ENCODE data around the gene GRIN2A.

Gene GRIN2A

GRCh38 chr16:9826656-9827055 lies 355.6 kb downstream of the GRIN2A start:
- Histone ChIP-seq H3K4me1 (ENCODE audit: control insufficient read depth, insufficient read depth, low read length, poor library complexity, severe bottlenecking) (peaks cover 11% of the 10 kb centered on the region), H3K27ac (ENCODE audit: low read depth, low read length, severe bottlenecking) (no peak overlapping the region), H3K4me3 (ENCODE audit: extremely low read depth, insufficient read depth, low read length, poor library complexity, severe bottlenecking) (no peak overlapping the region), H3K9me3 (ENCODE audit: control insufficient read depth, low read length) (no peaks in the 10 kb centered on the region), H3K36me3 (ENCODE audit: control insufficient read depth, insufficient read depth, low read length) (no peaks in the 10 kb centered on the region)
- 22 to 79% methylated on average over 1 to 2 of the region's 2 CpGs for WGBS, 2 experiments (ENCODE audit: insufficient coverage in 2 of 2)

DNA sequence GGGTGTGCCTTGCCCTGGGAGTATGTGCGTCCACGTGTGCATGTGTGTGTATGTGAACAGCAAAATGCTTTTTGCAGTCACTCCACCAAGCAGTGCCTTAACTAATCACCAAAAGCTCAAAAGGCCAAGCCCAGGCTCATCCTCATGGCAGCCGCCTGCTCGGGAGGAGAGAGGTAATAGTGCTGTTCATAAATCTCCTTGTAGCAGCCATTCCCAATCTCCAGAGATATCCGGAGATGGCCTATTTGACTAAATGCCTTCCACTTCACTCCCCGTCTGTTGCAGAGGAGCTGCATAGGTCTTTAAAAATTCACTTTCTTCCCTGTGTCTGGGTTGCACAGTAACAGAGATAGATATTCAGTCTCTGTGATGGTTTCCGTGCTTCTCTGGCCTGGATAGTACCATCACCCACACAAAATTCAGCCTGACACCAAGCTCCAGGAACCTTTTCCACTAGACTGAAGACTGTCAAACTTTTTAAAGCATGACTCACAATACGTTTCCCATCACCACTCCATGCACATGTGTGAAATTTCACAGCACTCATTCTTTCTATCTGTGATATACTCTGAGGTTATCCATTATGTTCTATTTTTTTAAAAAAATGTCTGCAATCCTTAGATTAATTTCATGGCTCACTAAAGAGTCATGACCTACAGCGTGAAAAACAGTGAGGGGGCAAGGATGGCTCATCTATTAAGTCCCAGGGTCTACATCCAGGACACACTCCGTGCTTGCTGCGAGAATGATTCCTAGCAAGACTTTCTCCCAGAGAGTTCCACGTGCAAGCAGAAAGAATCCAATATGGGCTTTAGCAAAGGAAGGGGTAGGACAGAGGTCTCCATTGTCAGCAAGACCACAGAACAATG lies 357.8 kb downstream of the GRIN2A start:
- WGBS, 2 experiments (ENCODE audit: insufficient coverage in 2 of 2), result 95 to 98% methylated on average over 6 to 9 of the region's 12 CpGs
- H3K4me1 ChIP-seq (ENCODE audit: control insufficient read depth, insufficient read depth, low read length, poor library complexity, severe bottlenecking), result peaks cover 18% of the 10 kb centered on the region
- H3K9me3 ChIP-seq (ENCODE audit: control insufficient read depth, low read length), result no peaks in the 10 kb centered on the region
- H3K27ac ChIP-seq (ENCODE audit: low read depth, low read length, severe bottlenecking), result no peak overlapping the region
- H3K36me3 ChIP-seq (ENCODE audit: control insufficient read depth, insufficient read depth, low read length), result no peaks in the 10 kb centered on the region
- H3K4me3 ChIP-seq (ENCODE audit: extremely low read depth, insufficient read depth, low read length, poor library complexity, severe bottlenecking), result no peak overlapping the region

DNA sequence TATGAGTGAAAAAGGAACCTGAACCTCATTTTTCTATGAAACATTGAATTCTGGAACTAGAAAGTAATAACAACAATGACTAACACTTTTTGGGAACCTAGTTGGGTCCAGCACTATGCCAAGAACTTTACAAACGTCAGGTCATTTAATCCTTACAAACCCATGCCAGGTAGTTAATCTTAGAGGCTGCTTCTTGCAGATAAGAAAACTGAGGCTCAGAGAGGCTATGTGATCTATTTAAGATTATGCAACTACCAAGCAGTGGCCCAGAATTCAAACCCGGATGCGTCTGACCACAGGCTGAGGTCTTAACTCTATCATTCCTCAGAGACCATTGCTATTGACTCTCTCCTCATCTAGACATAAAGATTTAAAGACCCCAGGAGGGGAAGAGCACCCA lies 358.7 kb downstream of the GRIN2A start:
- no peaks in the 10 kb centered on the region for H3K9me3 ChIP-seq (ENCODE audit: control insufficient read depth, low read length)
- no peaks in the 10 kb centered on the region for H3K36me3 ChIP-seq (ENCODE audit: control insufficient read depth, insufficient read depth, low read length)
- H3K4me1 ChIP-seq (ENCODE audit: control insufficient read depth, insufficient read depth, low read length, poor library complexity, severe bottlenecking), result peaks cover 18% of the 10 kb centered on the region
- WGBS, 2 experiments (ENCODE audit: insufficient coverage in 2 of 2), result 100% methylated on average over 2 of the region's 3 CpGs; no CpG with 5 or more reads in 1 of the 2 experiments
- H3K4me3 ChIP-seq (ENCODE audit: extremely low read depth, insufficient read depth, low read length, poor library complexity, severe bottlenecking), result no peak overlapping the region
- no peak overlapping the region for H3K27ac ChIP-seq (ENCODE audit: low read depth, low read length, severe bottlenecking)

DNA sequence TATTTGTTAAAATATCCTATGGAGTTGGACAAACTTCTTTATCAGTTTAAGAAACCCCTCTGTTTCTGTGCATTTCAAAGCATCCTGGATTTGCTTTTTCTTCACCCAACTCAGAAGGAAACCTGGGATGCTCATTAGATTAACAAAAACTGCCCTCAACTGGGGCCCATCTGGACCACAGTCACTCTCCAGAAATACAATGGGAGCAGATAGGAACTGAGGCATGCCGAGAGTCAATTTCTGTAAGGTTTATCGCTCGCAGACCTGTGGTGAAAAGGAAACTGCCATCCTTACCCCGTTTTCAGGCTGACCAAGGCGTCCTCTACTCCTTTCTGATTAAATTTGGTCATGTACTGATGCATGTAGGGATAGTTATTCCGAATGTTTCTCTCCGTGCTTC lies 360.3 kb downstream of the GRIN2A start:
- H3K4me3 ChIP-seq (ENCODE audit: extremely low read depth, insufficient read depth, low read length, poor library complexity, severe bottlenecking), result no peak overlapping the region
- 49 to 75% methylated on average over 2 to 4 of the region's 7 CpGs for WGBS, 2 experiments (ENCODE audit: insufficient coverage in 2 of 2)
- H3K27ac ChIP-seq (ENCODE audit: low read depth, low read length, severe bottlenecking), result no peak overlapping the region
- H3K4me1 ChIP-seq (ENCODE audit: control insufficient read depth, insufficient read depth, low read length, poor library complexity, severe bottlenecking), result peaks cover 15% of the 10 kb centered on the region
- H3K36me3 ChIP-seq (ENCODE audit: control insufficient read depth, insufficient read depth, low read length), result no peaks in the 10 kb centered on the region
- H3K9me3 ChIP-seq (ENCODE audit: control insufficient read depth, low read length), result no peaks in the 10 kb centered on the region

DNA sequence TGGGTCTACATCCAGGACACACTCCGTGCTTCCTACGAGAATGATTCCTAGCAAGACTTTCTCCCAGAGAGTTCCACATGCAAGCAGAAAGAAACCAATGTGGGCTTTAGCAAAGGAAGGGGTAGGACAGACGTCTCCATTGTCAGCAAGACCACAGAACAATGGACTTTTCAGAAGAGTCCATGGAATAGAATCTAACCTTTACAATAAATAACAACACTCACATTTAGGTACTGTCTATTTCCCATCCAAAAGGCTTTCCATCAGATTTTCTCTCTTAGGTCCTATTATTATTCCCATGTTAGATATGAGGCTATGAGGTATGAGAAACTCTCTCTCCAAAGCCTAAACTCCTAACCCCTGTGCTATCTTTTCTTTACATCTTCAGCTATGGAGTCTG lies 360.9 kb downstream of the GRIN2A start:
- 43 to 68% methylated on average over 1 to 3 of the region's 3 CpGs for WGBS, 2 experiments (ENCODE audit: insufficient coverage in 2 of 2)

GRCh38 chr16:9820476-9821246 lies 361.6 kb downstream of the GRIN2A start:
- no peaks in the 10 kb centered on the region for H3K9me3 ChIP-seq (ENCODE audit: control insufficient read depth, low read length)
- WGBS, 2 experiments (ENCODE audit: insufficient coverage in 2 of 2), result 13 to 29% methylated on average over 3 to 5 of the region's 8 CpGs
- no peaks in the 10 kb centered on the region for H3K36me3 ChIP-seq (ENCODE audit: control insufficient read depth, insufficient read depth, low read length)
- peak overlapping the region; percentile 5 for H3K27ac ChIP-seq (ENCODE audit: low read depth, low read length, severe bottlenecking)
- no peak overlapping the region for H3K4me3 ChIP-seq (ENCODE audit: extremely low read depth, insufficient read depth, low read length, poor library complexity, severe bottlenecking)
- H3K4me1 ChIP-seq (ENCODE audit: control insufficient read depth, insufficient read depth, low read length, poor library complexity, severe bottlenecking), result peaks cover 11% of the 10 kb centered on the region

More for the DNA sequence above, 360.9 kb downstream of the GRIN2A start:
- H3K27ac ChIP-seq (ENCODE audit: low read depth, low read length, severe bottlenecking), result peak overlapping the region; percentile 5
- H3K9me3 ChIP-seq (ENCODE audit: control insufficient read depth, low read length), result no peaks in the 10 kb centered on the region
- no peak overlapping the region for H3K4me3 ChIP-seq (ENCODE audit: extremely low read depth, insufficient read depth, low read length, poor library complexity, severe bottlenecking)
- H3K4me1 ChIP-seq (ENCODE audit: control insufficient read depth, insufficient read depth, low read length, poor library complexity, severe bottlenecking), result peaks cover 11% of the 10 kb centered on the region
- H3K36me3 ChIP-seq (ENCODE audit: control insufficient read depth, insufficient read depth, low read length), result no peaks in the 10 kb centered on the region

- no CpG with 5 or more reads among the region's 1 CpG for WGBS, 2 experiments (ENCODE audit: insufficient coverage in 2 of 2)
- Histone ChIP-seq H3K4me1 (ENCODE audit: control insufficient read depth, insufficient read depth, low read length, poor library complexity, severe bottlenecking) (peaks cover 11% of the 10 kb centered on the region), H3K9me3 (ENCODE audit: control insufficient read depth, low read length) (no peaks in the 10 kb centered on the region), H3K36me3 (ENCODE audit: control insufficient read depth, insufficient read depth, low read length) (no peaks in the 10 kb centered on the region), H3K27ac (ENCODE audit: low read depth, low read length, severe bottlenecking) (no peak overlapping the region), H3K4me3 (ENCODE audit: extremely low read depth, insufficient read depth, low read length, poor library complexity, severe bottlenecking) (no peak overlapping the region)
Observed at GRCh38 chr16:9818702-9819101, 363.5 kb downstream of the GRIN2A start.

DNA sequence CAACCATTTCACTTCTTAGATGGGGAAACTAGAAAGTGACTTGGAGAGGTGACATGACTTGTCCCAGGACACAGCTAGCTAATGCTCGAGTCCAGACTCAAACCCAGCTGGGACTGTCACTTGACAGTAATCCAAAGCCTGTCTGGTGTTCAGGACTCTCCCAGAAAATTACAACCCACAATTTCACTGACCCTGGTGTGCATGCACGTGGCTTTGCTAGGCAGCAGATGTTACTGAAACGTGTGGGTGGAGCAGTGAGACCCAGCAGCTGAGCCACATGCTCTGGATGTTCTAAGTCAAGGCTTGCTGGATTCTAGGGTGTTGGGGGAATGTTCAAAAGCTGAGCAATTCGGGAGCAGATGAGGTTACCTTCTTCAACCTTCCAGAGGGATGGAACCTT lies 364.6 kb downstream of the GRIN2A start:
- H3K36me3 ChIP-seq (ENCODE audit: control insufficient read depth, insufficient read depth, low read length), result no peaks in the 10 kb centered on the region
- H3K4me1 ChIP-seq (ENCODE audit: control insufficient read depth, insufficient read depth, low read length, poor library complexity, severe bottlenecking), result peaks cover 11% of the 10 kb centered on the region
- WGBS, 2 experiments (ENCODE audit: insufficient coverage in 2 of 2), result 97% methylated on average over 4 of the region's 4 CpGs
- H3K27ac ChIP-seq (ENCODE audit: low read depth, low read length, severe bottlenecking), result no peak overlapping the region
- H3K9me3 ChIP-seq (ENCODE audit: control insufficient read depth, low read length), result no peaks in the 10 kb centered on the region
- no peak overlapping the region for H3K4me3 ChIP-seq (ENCODE audit: extremely low read depth, insufficient read depth, low read length, poor library complexity, severe bottlenecking)

DNA sequence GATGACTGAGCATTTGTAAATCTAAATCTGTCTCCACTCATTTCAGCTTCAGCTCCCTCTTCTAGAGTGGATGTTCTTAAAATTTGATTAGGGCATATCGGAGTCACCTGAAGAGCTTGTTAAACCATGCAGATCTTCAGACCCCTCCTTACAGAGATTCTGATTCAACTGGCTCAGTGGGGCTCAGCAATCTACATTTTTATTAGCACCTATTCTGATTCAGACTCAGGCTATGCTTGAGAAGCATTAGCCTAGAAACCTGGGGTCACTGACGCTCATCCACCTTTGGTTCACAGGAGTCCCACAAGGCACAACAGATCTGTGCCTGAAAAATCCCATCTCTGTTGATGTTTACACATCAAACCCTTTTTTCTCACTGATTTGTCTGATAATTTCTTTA lies 365.6 kb downstream of the GRIN2A start:
- Histone ChIP-seq H3K4me1 (ENCODE audit: control insufficient read depth, insufficient read depth, low read length, poor library complexity, severe bottlenecking) (peaks cover 7% of the 10 kb centered on the region), H3K36me3 (ENCODE audit: control insufficient read depth, insufficient read depth, low read length) (no peaks in the 10 kb centered on the region), H3K4me3 (ENCODE audit: extremely low read depth, insufficient read depth, low read length, poor library complexity, severe bottlenecking) (no peak overlapping the region), H3K27ac (ENCODE audit: low read depth, low read length, severe bottlenecking) (no peak overlapping the region), H3K9me3 (ENCODE audit: control insufficient read depth, low read length) (no peaks in the 10 kb centered on the region)
- 35 to 70% methylated on average over 1 to 2 of the region's 2 CpGs for WGBS, 2 experiments (ENCODE audit: insufficient coverage in 2 of 2)

GRCh38 chr16:9813665-9814064 lies 368.6 kb downstream of the GRIN2A start:
- no peak overlapping the region for H3K27ac ChIP-seq (ENCODE audit: low read depth, low read length, severe bottlenecking)
- WGBS, 2 experiments (ENCODE audit: insufficient coverage in 2 of 2), result 100% methylated on average over 1 to 3 of the region's 4 CpGs
- no peaks in the 10 kb centered on the region for H3K9me3 ChIP-seq (ENCODE audit: control insufficient read depth, low read length)
- no peaks in the 10 kb centered on the region for H3K4me1 ChIP-seq (ENCODE audit: control insufficient read depth, insufficient read depth, low read length, poor library complexity, severe bottlenecking)
- H3K36me3 ChIP-seq (ENCODE audit: control insufficient read depth, insufficient read depth, low read length), result no peaks in the 10 kb centered on the region
- H3K4me3 ChIP-seq (ENCODE audit: extremely low read depth, insufficient read depth, low read length, poor library complexity, severe bottlenecking), result no peak overlapping the region

DNA sequence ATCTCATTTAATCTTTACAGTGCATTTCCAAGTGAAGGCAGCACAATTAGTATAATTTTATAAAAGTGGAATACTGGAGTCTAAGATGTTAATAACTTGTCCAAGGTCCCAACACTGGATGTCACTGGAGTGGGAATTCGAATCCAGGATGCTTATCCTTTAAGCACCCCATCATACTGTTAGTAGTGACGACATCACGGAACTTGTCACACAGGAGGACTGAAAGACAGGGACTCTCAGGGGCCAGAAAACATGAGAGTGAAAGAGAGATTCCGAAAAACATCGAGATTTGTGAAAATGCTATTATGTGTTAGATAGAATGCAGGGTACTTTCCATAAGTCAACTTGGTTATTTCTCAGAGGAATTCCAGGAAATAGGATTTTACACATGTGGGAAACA lies 374.0 kb downstream of the GRIN2A start:
- no peak overlapping the region for H3K4me3 ChIP-seq (ENCODE audit: extremely low read depth, insufficient read depth, low read length, poor library complexity, severe bottlenecking)
- H3K4me1 ChIP-seq (ENCODE audit: control insufficient read depth, insufficient read depth, low read length, poor library complexity, severe bottlenecking), result no peaks in the 10 kb centered on the region
- no peak overlapping the region for H3K27ac ChIP-seq (ENCODE audit: low read depth, low read length, severe bottlenecking)
- no peaks in the 10 kb centered on the region for H3K9me3 ChIP-seq (ENCODE audit: control insufficient read depth, low read length)
- H3K36me3 ChIP-seq (ENCODE audit: control insufficient read depth, insufficient read depth, low read length), result no peaks in the 10 kb centered on the region
- 95 to 100% methylated on average over 2 to 5 of the region's 5 CpGs for WGBS, 2 experiments (ENCODE audit: insufficient coverage in 2 of 2)
